GM21367 (cell line): ENCODE data around the gene MYL5.
A peak's percentile ranks its signal among the peaks of the same experiment; 100 is the strongest.
"Not testable (repeated sequence)": the region's sequence is repeated elsewhere in the genome, so short reads cannot be mapped to it uniquely, and the experiment has no call there.

Experiments used
- ATAC-seq: cut with Tn5 transposase; IDR thresholded peaks from one replicate; pipeline ENCODE4 v1.9.1; 2021; ENCODE audit not compliant: unreplicated experiment

Gene MYL5

GRCh38 chr4:704198-704891 is 30.0 kb downstream of the MYL5 start:
- no peak for ATAC-seq

GRCh38 chr4:704971-705277 is 30.6 kb downstream of the MYL5 start:
- ATAC-seq = no peak

GRCh38 chr4:705278-706082 is 31.1 kb downstream of the MYL5 start, which contains the start of gene PCGF3:
Gene PCGF3 (plus strand): TSS chr4:705832. CDS start chr4:733681, 27,849 bp downstream.
- peak; percentile 82 for ATAC-seq

GRCh38 chr4:706083-706633 is 31.8 kb downstream of the MYL5 start:
- not testable (repeated sequence) for ATAC-seq

- no peak for ATAC-seq
Observed at GRCh38 chr4:706834-707598, 32.7 kb downstream of the MYL5 start.

GRCh38 chr4:707929-708630 is 33.7 kb downstream of the MYL5 start:
- ATAC-seq = no peak

GRCh38 chr4:708631-708933 is 34.2 kb downstream of the MYL5 start:
- ATAC-seq = no peak

GRCh38 chr4:709348-709747 is 35.0 kb downstream of the MYL5 start:
- ATAC-seq = no peak

- no peak for ATAC-seq
Observed at GRCh38 chr4:710116-710515, 35.8 kb downstream of the MYL5 start.

- no peak for ATAC-seq
Observed at GRCh38 chr4:710916-711315, 36.6 kb downstream of the MYL5 start.

GRCh38 chr4:712093-712492 is 37.8 kb downstream of the MYL5 start:
- no peak for ATAC-seq

- ATAC-seq = no peak
Observed at GRCh38 chr4:712916-713632, 38.7 kb downstream of the MYL5 start.

- no peak for ATAC-seq
Observed at GRCh38 chr4:714087-714486, 39.7 kb downstream of the MYL5 start.

GRCh38 chr4:717601-718320 is 43.4 kb downstream of the MYL5 start:
- ATAC-seq = no peak

GRCh38 chr4:718460-718859 is 44.1 kb downstream of the MYL5 start:
- no peak for ATAC-seq

GRCh38 chr4:720111-720860 is 45.9 kb downstream of the MYL5 start:
- ATAC-seq = no peak

- no peak for ATAC-seq
Observed at GRCh38 chr4:721261-722168, 47.2 kb downstream of the MYL5 start.

- ATAC-seq = no peak
Observed at GRCh38 chr4:722169-722725, 47.9 kb downstream of the MYL5 start.
